Measurements from ENCODE around the gene XBP1. TPM values are rescaled to one million over a fixed set of nuclear protein-coding genes. Genes with fewer than 3 reads are reported as not detected.
A peak's percentile ranks its signal among the peaks of the same experiment; 100 is the strongest.

The XBP1 gene
- total RNA-seq, 4 donors from 2014 or later = 66.0 to 403 (median 115) TPM

- H3K27me3 ChIP-seq = no peaks in the 10 kb centered on the region
- in situ Hi-C loops (cut with MboI; ENCODE audit: low sequenced_read_pairs in 4 of 4) (loop anchor here in 2 of 4 donors (5.0 to 25.0 kb wide), 2 partner anchors 230 to 770 kb away; no protein-coding TSS in a partner anchor), intact Hi-C loops (cut with DNase I; ENCODE audit: low total_unique reads) (no loop called here)
- no peak overlapping the region for H3K27ac ChIP-seq
- no peaks in the 10 kb centered on the region for H3K36me3 ChIP-seq
- no peak for TF ChIP-seq CTCF (IDR thresholded peaks at IDR 0.05 in 4 of 5, conservative IDR thresholded peaks at IDR 0.05 in 1 of 5)
- no peak for TF ChIP-seq POLR2A (IDR thresholded peaks at IDR 0.05)
- no peaks in the 10 kb centered on the region for H3K4me1 ChIP-seq
- H3K9me3 ChIP-seq = no peaks in the 10 kb centered on the region
- H3K4me3 ChIP-seq = no peak overlapping the region
- ATAC-seq (no peak), DNase-seq (no peak)
Observed at GRCh38 chr22:28832731-28833130, 32.4 kb upstream of the XBP1 start.

- intact Hi-C loops (cut with DNase I; ENCODE audit: low total_unique reads) = no loop called here
- in situ Hi-C loops (cut with MboI; ENCODE audit: low sequenced_read_pairs in 4 of 4) = loop anchor here in 2 of 4 donors (5.0 to 25.0 kb wide), 2 partner anchors 229 to 769 kb away; no protein-coding TSS in a partner anchor
- no peak overlapping the region for H3K4me3 ChIP-seq
- TF ChIP-seq CTCF (IDR thresholded peaks at IDR 0.05 in 4 of 5, conservative IDR thresholded peaks at IDR 0.05 in 1 of 5) (no peak), POLR2A (IDR thresholded peaks at IDR 0.05) (no peak)
- no peaks in the 10 kb centered on the region for H3K36me3 ChIP-seq
- DNase-seq (no peak), ATAC-seq (no peak)
- H3K9me3 ChIP-seq = no peaks in the 10 kb centered on the region
- H3K27me3 ChIP-seq = no peaks in the 10 kb centered on the region
- no peaks in the 10 kb centered on the region for H3K4me1 ChIP-seq
- H3K27ac ChIP-seq = no peak overlapping the region
Observed at GRCh38 chr22:28831140-28832072, 31.0 kb upstream of the XBP1 start.

DNA sequence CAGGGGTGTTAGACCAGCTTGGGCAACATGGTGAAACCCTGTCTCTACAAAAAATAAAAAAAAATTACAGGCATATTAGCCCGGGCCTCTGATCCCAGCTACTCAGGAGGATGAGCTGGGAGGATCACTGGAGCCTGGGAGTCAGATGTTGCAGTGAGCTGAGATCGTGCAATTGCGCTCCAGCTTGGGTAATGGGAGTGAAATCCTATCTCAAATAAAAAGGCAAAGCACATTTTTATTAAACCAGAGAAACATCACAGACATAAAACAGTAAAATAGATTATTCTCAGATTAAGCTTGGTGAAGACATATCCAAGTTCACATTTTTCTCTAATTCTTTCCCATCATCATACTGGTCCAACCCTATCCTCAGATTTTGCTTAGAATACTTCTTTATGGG is 30.1 kb upstream of the XBP1 start:
- no peak overlapping the region for H3K4me3 ChIP-seq
- intact Hi-C loops (cut with DNase I; ENCODE audit: low total_unique reads) (no loop called here), in situ Hi-C loops (cut with MboI; ENCODE audit: low sequenced_read_pairs in 4 of 4) (loop anchor here in 2 of 4 donors (5.0 to 25.0 kb wide), 2 partner anchors 228 to 768 kb away; no protein-coding TSS in a partner anchor)
- DNase-seq = no peak
- H3K4me1 ChIP-seq = no peaks in the 10 kb centered on the region
- no peak for TF ChIP-seq POLR2A (IDR thresholded peaks at IDR 0.05)
- no peak for TF ChIP-seq CTCF (IDR thresholded peaks at IDR 0.05 in 4 of 5, conservative IDR thresholded peaks at IDR 0.05 in 1 of 5)
- H3K27ac ChIP-seq = no peak overlapping the region
- no peaks in the 10 kb centered on the region for H3K27me3 ChIP-seq
- no peak for ATAC-seq
- no peaks in the 10 kb centered on the region for H3K9me3 ChIP-seq
- no peaks in the 10 kb centered on the region for H3K36me3 ChIP-seq

GRCh38 chr22:28829358-28830181 is 29.2 kb upstream of the XBP1 start:
- peak; percentile 44 to 59 for DNase-seq
- peak; percentile 79 to 86 for ATAC-seq
- no peak overlapping the region for H3K4me3 ChIP-seq
- in situ Hi-C loops (cut with MboI; ENCODE audit: low sequenced_read_pairs in 4 of 4) = loop anchor here (5.0 to 25.0 kb wide), 3 partner anchors 227 to 775 kb away; no protein-coding TSS in a partner anchor
- peak; percentile 92 to 98 (median 98) for TF ChIP-seq CTCF (IDR thresholded peaks at IDR 0.05 in 4 of 5, conservative IDR thresholded peaks at IDR 0.05 in 1 of 5)
- TF ChIP-seq POLR2A (IDR thresholded peaks at IDR 0.05) = no peak
- no peaks in the 10 kb centered on the region for H3K4me1 ChIP-seq
- intact Hi-C loops (cut with DNase I; ENCODE audit: low total_unique reads) = loop anchor here (1.0 to 2.0 kb wide), 2 partner anchors 39 to 229 kb away; no protein-coding TSS in a partner anchor
- no peak overlapping the region for H3K27ac ChIP-seq
- H3K9me3 ChIP-seq = no peaks in the 10 kb centered on the region
- no peaks in the 10 kb centered on the region for H3K36me3 ChIP-seq
- H3K27me3 ChIP-seq = no peaks in the 10 kb centered on the region

Measured in gastrocnemius medialis (tissue), 4 donors.